GDM1 (cell line): ENCODE measurements around the gene ADAMTS15.

ENCODE experiments used
- DNase-seq: peaks from one replicate; lab custom pipeline; 2025; lab: John Stamatoyannopoulos, UW

Gene ADAMTS15, protein sequence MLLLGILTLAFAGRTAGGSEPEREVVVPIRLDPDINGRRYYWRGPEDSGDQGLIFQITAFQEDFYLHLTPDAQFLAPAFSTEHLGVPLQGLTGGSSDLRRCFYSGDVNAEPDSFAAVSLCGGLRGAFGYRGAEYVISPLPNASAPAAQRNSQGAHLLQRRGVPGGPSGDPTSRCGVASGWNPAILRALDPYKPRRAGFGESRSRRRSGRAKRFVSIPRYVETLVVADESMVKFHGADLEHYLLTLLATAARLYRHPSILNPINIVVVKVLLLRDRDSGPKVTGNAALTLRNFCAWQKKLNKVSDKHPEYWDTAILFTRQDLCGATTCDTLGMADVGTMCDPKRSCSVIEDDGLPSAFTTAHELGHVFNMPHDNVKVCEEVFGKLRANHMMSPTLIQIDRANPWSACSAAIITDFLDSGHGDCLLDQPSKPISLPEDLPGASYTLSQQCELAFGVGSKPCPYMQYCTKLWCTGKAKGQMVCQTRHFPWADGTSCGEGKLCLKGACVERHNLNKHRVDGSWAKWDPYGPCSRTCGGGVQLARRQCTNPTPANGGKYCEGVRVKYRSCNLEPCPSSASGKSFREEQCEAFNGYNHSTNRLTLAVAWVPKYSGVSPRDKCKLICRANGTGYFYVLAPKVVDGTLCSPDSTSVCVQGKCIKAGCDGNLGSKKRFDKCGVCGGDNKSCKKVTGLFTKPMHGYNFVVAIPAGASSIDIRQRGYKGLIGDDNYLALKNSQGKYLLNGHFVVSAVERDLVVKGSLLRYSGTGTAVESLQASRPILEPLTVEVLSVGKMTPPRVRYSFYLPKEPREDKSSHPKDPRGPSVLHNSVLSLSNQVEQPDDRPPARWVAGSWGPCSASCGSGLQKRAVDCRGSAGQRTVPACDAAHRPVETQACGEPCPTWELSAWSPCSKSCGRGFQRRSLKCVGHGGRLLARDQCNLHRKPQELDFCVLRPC

GRCh38 chr11:130448416-130449309 is at the start of gene ADAMTS15:
Gene ADAMTS15, plus strand, starts transcription at chr11:130448645. Its CDS starts 329 bp downstream, at chr11:130448974.
- DNase-seq = no peak

- no peak for DNase-seq
Measured at GRCh38 chr11:130399196-130399595, 49.2 kb upstream of the ADAMTS15 start.

GRCh38 chr11:130400781-130401483 is 47.5 kb upstream of the ADAMTS15 start:
- DNase-seq = no peak

DNA sequence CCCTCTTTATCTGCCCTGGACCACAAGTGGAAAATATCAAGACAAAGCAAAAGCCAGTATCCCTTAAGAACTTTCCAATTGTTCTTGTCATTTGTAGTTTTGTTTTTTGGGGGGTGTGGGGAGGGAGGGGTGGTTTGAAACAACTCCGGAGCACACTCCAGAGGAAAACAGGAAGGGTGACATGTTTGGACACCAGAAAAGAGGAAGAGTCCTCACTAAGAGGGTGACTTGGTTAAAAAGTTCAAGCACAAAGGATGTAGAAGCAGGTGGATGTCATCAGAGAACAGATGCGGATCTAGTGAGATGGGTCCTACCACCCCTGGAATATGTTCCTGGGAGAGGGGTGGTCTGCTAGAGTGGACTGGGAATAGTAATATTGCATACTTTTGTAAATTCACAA is 45.9 kb upstream of the ADAMTS15 start:
- no peak for DNase-seq

- DNase-seq = no peak
Measured at GRCh38 chr11:130403271-130403804, 45.1 kb upstream of the ADAMTS15 start.

GRCh38 chr11:130403967-130404366 is 44.5 kb upstream of the ADAMTS15 start:
- DNase-seq = no peak

DNA sequence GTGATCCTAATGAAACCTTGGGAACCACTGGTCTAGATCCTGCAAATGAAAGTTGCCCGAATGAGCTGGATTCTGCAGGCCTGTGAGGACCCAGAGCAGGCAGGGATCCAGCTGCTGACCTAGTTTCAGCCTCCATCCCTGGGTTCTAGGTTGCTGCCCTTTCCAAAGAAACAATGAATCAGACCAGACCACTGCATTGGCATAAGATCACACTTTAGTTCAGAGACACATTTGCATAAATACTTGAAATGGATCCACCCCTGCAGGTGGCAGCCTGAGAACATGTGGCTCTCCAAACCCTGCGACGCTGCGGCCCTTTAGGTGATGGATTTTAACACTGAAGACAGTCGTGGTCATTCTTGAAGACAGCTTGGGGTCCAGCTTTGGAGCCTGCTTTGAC is 43.7 kb upstream of the ADAMTS15 start:
- DNase-seq = no peak

GRCh38 chr11:130405428-130405827 is 43.0 kb upstream of the ADAMTS15 start:
- no peak for DNase-seq

GRCh38 chr11:130407978-130408377 is 40.5 kb upstream of the ADAMTS15 start:
- no peak for DNase-seq

DNA sequence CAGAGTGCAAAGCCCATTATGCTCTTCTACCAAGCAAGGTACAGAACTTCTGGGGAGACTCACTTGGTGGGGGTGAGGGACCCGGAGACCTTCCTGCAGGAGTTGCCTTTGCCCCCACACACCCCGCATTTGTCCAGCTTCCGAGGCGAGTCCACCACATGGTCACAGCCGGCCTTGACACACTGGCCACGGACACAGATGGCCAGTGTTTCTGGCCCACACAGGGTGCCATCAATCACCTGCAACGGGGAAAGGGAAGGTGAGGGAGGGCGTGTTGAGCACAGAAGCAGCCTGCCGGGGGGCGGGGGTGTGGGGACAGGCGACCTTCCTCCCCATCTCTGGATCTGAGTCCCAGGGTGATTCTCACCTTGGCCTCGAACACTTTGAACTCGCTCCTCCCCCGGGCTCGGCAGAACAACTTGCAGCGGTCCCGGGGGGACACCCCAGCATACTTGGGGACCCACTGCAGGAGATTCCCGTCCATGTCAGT is 40.0 kb upstream of the ADAMTS15 start:
- no peak for DNase-seq

DNA sequence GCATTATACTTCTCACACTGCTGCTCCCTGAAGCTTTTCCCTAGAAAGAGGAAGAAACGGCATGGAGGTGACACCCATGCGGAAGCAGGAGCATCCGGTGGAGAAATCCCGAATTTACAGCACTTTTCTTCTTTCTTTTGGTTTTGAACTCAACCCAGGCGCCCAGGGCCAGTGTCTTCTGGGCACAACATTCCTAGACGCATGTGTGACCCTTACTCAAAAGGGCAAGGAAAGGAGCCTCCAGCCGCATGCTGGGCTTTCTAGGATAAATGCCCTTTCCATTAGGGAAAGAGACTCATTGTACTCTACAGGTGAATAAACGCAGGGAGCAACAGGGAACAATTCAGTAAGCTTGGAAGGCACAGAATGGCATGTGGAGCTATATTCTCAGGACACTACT is 39.5 kb upstream of the ADAMTS15 start:
- no peak for DNase-seq

GRCh38 chr11:130409594-130410388 is 38.7 kb upstream of the ADAMTS15 start:
- no peak for DNase-seq

GRCh38 chr11:130411223-130411622 is 37.2 kb upstream of the ADAMTS15 start:
- DNase-seq = no peak

- DNase-seq = no peak
Measured at GRCh38 chr11:130413405-130414106, 34.9 kb upstream of the ADAMTS15 start.

GRCh38 chr11:130414107-130415080 is 34.1 kb upstream of the ADAMTS15 start:
- DNase-seq = no peak

DNA sequence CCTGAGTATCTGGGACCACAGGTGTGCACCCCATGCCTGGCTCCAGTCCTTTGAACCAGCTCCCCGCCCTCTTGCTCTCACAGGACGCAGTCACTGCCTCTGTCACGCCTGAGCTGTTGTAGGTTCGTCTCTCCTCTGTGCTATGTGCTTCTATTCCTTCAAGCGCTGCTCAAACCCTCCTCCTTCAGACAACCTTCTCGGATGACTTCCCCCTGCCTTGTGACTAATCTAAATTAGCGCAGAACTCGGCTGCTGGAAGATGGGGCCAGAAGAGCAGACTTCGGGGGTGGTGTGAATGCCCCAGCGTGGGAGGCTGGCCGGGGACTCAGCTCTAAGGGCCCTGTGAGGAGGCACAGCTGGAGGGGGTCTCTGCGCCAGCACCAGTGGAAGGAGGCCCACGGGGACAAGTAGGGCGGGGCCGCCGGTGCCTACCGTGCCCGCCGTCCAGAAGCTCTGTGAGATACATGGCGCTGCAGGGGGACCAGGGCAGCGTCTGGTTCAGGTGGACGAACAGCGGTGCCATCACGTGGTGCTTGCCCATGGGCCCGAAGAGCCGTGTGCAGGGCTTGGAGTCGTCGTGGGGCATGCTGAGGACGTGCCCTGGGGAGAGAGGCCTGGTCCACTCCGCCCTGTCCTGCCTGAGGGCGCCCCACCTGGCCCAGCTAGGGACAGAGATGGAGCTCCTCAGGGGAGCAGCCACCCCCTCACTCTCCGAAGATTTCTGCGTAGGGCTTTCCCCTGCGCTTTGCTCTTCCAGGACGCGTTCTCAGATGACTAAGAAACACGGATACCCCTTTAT is 32.5 kb upstream of the ADAMTS15 start:
- DNase-seq = no peak

DNA sequence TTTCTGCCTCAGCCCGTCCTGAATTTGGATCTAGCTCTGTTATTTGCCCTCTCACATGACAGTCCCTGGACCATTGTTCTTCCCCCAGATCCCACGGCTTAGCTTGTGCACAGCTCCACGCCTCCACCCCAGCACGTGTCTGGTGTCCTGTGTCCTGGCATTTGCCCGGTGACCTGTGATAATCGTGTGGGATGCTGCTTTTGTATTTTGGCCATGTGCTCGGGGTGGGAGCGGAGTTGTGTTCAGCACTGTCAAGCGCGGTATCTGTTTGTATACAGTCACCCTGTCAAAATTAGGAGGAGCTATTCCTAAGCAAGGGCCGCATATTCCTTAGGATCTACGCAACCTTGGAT is 31.9 kb upstream of the ADAMTS15 start:
- no peak for DNase-seq
